Thoracic aorta (tissue), 2 donors: ENCODE measurements around the gene MGAT5. TPM values are rescaled to one million over a fixed set of nuclear protein-coding genes. Genes with fewer than 3 reads are reported as not detected.

Experiments used
- ATAC-seq: fragments of 150-250 bp; one replicate; pipeline ENCODE4 v1.8.0; 2017; ENCODE audit warnings: low read depth; ENCODE audit not compliant: insufficient number of reproducible peaks, low FRiP score
- DNase-seq: peaks from one replicate; pipeline ENCODE4 v3.0.0-alpha.2; 2020; ENCODE audit warnings: low spot score
- H3K27ac ChIP-seq, 2 donors: fragments of 200-600 bp; sonication (generic); 1 replicate in 1 of 2; 2 replicates in 1 of 2; pipeline ENCODE4 v1.5.1; 2016; ENCODE audit warnings: mild to moderate bottlenecking in 2 of 2, moderate library complexity in 2 of 2
- H3K27me3 ChIP-seq: fragments of 200-600 bp; sonication (generic); replicated peaks from 2 replicates; pipeline ENCODE4 v1.6.0; 2016; ENCODE audit warnings: mild to moderate bottlenecking; ENCODE audit not compliant: insufficient read depth
- H3K36me3 ChIP-seq: fragments of 200-600 bp; sonication (generic); one replicate; pipeline ENCODE4 v1.5.1; 2016
- H3K4me1 ChIP-seq, 2 donors: fragments of 200-600 bp; sonication (generic); 1 replicate in 1 of 2; 2 replicates in 1 of 2; pipeline versions ENCODE4 v1.5.1 to v1.6.0; 2016; ENCODE audit warnings: low read depth in 2 of 2, mild to moderate bottlenecking in 1 of 2; ENCODE audit not compliant: control insufficient read depth in 1 of 2
- H3K4me3 ChIP-seq: fragments of 200-600 bp; sonication (generic); 2 replicates; pipeline ENCODE4 v1.5.1; 2016; ENCODE audit warnings: mild to moderate bottlenecking
- H3K9me3 ChIP-seq: fragments of 200-600 bp; sonication (generic); 2 replicates; pipeline ENCODE4 v1.5.1; 2016
- CTCF ChIP-seq: fragments of 200-600 bp; sonication (generic); IDR thresholded peaks from one replicate; pipeline ENCODE4 v1.5.1; 2019; ENCODE audit warnings: antibody characterized with exemption
- total RNA-seq, 2 donors: library from RNA; depleted of rRNA; stranded (reverse); fragments of >200 nt; gene quantifications; one replicate each; pipeline versions ENCODE4 v1.1.0 to v1.2.3, GENCODE V29; 2016

The MGAT5 gene
- total RNA-seq, 2 donors from 2014 or later, result 43.9 to 95.3 TPM

GRCh38 chr2:134351016-134351415 is 97.1 kb downstream of the MGAT5 start:
- Histone ChIP-seq H3K4me3 (no peak overlapping the region), H3K27ac (no peak overlapping the region), H3K4me1 (peaks cover 10 to 19% of the 10 kb centered on the region in 2 donors), H3K9me3 (no peaks in the 10 kb centered on the region), H3K36me3 (no peaks in the 10 kb centered on the region), H3K27me3 (no peaks in the 10 kb centered on the region)
- no peak for TF ChIP-seq CTCF
- no peak for ATAC-seq
- DNase-seq, result no peak

- Histone ChIP-seq H3K9me3 (no peaks in the 10 kb centered on the region), H3K27me3 (no peaks in the 10 kb centered on the region), H3K36me3 (no peaks in the 10 kb centered on the region), H3K27ac (no peak overlapping the region), H3K4me3 (no peak overlapping the region), H3K4me1 (peaks cover 10 to 19% of the 10 kb centered on the region in 2 donors)
- TF ChIP-seq CTCF, result no peak
- ATAC-seq, result no peak
- DNase-seq, result no peak
Observed at GRCh38 chr2:134351899-134352298, 98.0 kb downstream of the MGAT5 start.

- Histone ChIP-seq H3K27ac (no peak overlapping the region), H3K4me1 (peaks cover 10 to 15% of the 10 kb centered on the region in 2 donors), H3K36me3 (no peaks in the 10 kb centered on the region), H3K27me3 (no peaks in the 10 kb centered on the region), H3K4me3 (no peak overlapping the region), H3K9me3 (no peaks in the 10 kb centered on the region)
- no peak for TF ChIP-seq CTCF
- no peak for DNase-seq
- ATAC-seq, result no peak
Observed at GRCh38 chr2:134352844-134353243, 99.0 kb downstream of the MGAT5 start.

- ATAC-seq (no peak), DNase-seq (no peak)
- peaks cover 0 to 8% of the 10 kb centered on the region in 2 donors for H3K4me1 ChIP-seq
- H3K9me3 ChIP-seq, result no peaks in the 10 kb centered on the region
- no peak overlapping the region for H3K4me3 ChIP-seq
- H3K27me3 ChIP-seq, result no peaks in the 10 kb centered on the region
- no peak for TF ChIP-seq CTCF
- H3K36me3 ChIP-seq, result no peaks in the 10 kb centered on the region
- no peak overlapping the region for H3K27ac ChIP-seq
Observed at GRCh38 chr2:134354611-134355010, 100.7 kb downstream of the MGAT5 start.

GRCh38 chr2:134357814-134358213 is 103.9 kb downstream of the MGAT5 start:
- Histone ChIP-seq H3K27me3 (no peaks in the 10 kb centered on the region), H3K27ac (no peak overlapping the region), H3K4me3 (no peak overlapping the region), H3K36me3 (no peaks in the 10 kb centered on the region), H3K4me1 (peaks cover 9 to 26% of the 10 kb centered on the region in 2 donors), H3K9me3 (no peaks in the 10 kb centered on the region)
- no peak for TF ChIP-seq CTCF
- no peak for ATAC-seq
- no peak for DNase-seq
